Measurements from ENCODE around the gene B4GALT5. TPM values are rescaled to one million over a fixed set of nuclear protein-coding genes. Genes with fewer than 3 reads are reported as not detected.

The B4GALT5 gene
- polyA plus RNA-seq, 3 donors = 2.4 to 18.3 (median 2.7) TPM

- H3K4me3 Mint-ChIP-seq = no peak overlapping the region
- no peak for TF ChIP-seq CTCF (IDR thresholded peaks at IDR 0.05)
- H3K9me3 Mint-ChIP-seq = peaks cover 0 to 4% (median 0%) of the 10 kb centered on the region in 7 donors
- no peaks in the 10 kb centered on the region for H3K4me1 ChIP-seq (ENCODE audit: control insufficient read depth in 1 of 2, insufficient read depth in 2 of 2, low read length in 2 of 2)
- H2AFZ ChIP-seq (ENCODE audit: insufficient read depth, low read depth, low read length, poor library complexity, severe bottlenecking) = no peak overlapping the region
- H3K9ac ChIP-seq (ENCODE audit: insufficient read depth, low read length, poor library complexity, severe bottlenecking) = no peak overlapping the region
- intact Hi-C loops (cut with micrococcal nuclease) = no loop called here
- no peak overlapping the region for H3K27ac Mint-ChIP-seq
- DNase-seq = no peak
- H3K4me2 ChIP-seq (replicated peaks; ENCODE audit: extremely low read depth, low read length, poor library complexity, severe bottlenecking) = no peak overlapping the region
- peaks cover 0 to 10% (median 4%) of the 10 kb centered on the region in 3 donors for H3K27me3 Mint-ChIP-seq (ENCODE audit: low read depth in 3 of 3)
- no peaks in the 10 kb centered on the region for H3K36me3 ChIP-seq (replicated peaks in 1 of 2; ENCODE audit: control insufficient read depth in 1 of 2, insufficient read depth in 2 of 2, low read length in 2 of 2)
- no peaks in the 10 kb centered on the region for H3K36me3 Mint-ChIP-seq
- H4K20me1 ChIP-seq (ENCODE audit: insufficient read depth, low read length) = no peaks in the 10 kb centered on the region
- 95% methylated on average over 3 of the region's 9 CpGs for WGBS (ENCODE audit: insufficient coverage)
- H3K4me1 Mint-ChIP-seq = peaks cover 2% of the 10 kb centered on the region
- H3K27me3 ChIP-seq (ENCODE audit: control insufficient read depth in 2 of 2, insufficient read depth in 2 of 2, low read length in 2 of 2) = no peaks in the 10 kb centered on the region
- no peaks in the 10 kb centered on the region for H3K9me3 ChIP-seq (replicated peaks in 1 of 2; ENCODE audit: control insufficient read depth in 1 of 2, insufficient read depth in 1 of 2, low read length in 2 of 2)
- H3K4me3 ChIP-seq (replicated peaks in 1 of 3; ENCODE audit: low read depth in 2 of 3, low read length in 3 of 3) = no peak overlapping the region
- no peak overlapping the region for H3K27ac ChIP-seq (ENCODE audit: low read depth in 1 of 2, low read length in 2 of 2)
- H3K79me2 ChIP-seq (ENCODE audit: insufficient read depth, low read length) = no peaks in the 10 kb centered on the region
Observed at GRCh38 chr20:49602345-49603208, 111.1 kb downstream of the B4GALT5 start.

- Histone ChIP-seq H4K20me1 (ENCODE audit: insufficient read depth, low read length) (no peaks in the 10 kb centered on the region), H2AFZ (ENCODE audit: insufficient read depth, low read depth, low read length, poor library complexity, severe bottlenecking) (no peak overlapping the region), H3K4me3 (replicated peaks in 1 of 3; ENCODE audit: low read depth in 2 of 3, low read length in 3 of 3) (no peak overlapping the region), H3K36me3 (replicated peaks in 1 of 2; ENCODE audit: control insufficient read depth in 1 of 2, insufficient read depth in 2 of 2, low read length in 2 of 2) (no peaks in the 10 kb centered on the region), H3K27me3 (ENCODE audit: control insufficient read depth in 2 of 2, insufficient read depth in 2 of 2, low read length in 2 of 2) (no peaks in the 10 kb centered on the region), H3K9me3 (replicated peaks in 1 of 2; ENCODE audit: control insufficient read depth in 1 of 2, insufficient read depth in 1 of 2, low read length in 2 of 2) (no peaks in the 10 kb centered on the region), H3K4me1 (ENCODE audit: control insufficient read depth in 1 of 2, insufficient read depth in 2 of 2, low read length in 2 of 2) (peaks cover 0 to 1% of the 10 kb centered on the region in 2 donors), H3K79me2 (ENCODE audit: insufficient read depth, low read length) (no peaks in the 10 kb centered on the region), H3K27ac (ENCODE audit: low read depth in 1 of 2, low read length in 2 of 2) (no peak overlapping the region), H3K4me2 (replicated peaks; ENCODE audit: extremely low read depth, low read length, poor library complexity, severe bottlenecking) (no peak overlapping the region), H3K9ac (ENCODE audit: insufficient read depth, low read length, poor library complexity, severe bottlenecking) (no peak overlapping the region)
- H3K36me3 Mint-ChIP-seq = no peaks in the 10 kb centered on the region
- peak overlapping the region in 1 of 7 donors; percentile 76 for H3K27ac Mint-ChIP-seq
- H3K4me3 Mint-ChIP-seq = no peak overlapping the region
- peaks cover 4% of the 10 kb centered on the region for H3K4me1 Mint-ChIP-seq
- H3K9me3 Mint-ChIP-seq = peaks cover 0 to 4% (median 0%) of the 10 kb centered on the region in 7 donors
- WGBS (ENCODE audit: insufficient coverage) = 96% methylated on average over 4 of the region's 5 CpGs
- DNase-seq = no peak
- peaks cover 0 to 9% (median 4%) of the 10 kb centered on the region in 3 donors for H3K27me3 Mint-ChIP-seq (ENCODE audit: low read depth in 3 of 3)
- intact Hi-C loops (cut with micrococcal nuclease) = no loop called here
- no peak for TF ChIP-seq CTCF (IDR thresholded peaks at IDR 0.05)
Observed at GRCh38 chr20:49601153-49601924, 112.3 kb downstream of the B4GALT5 start.

Data from CD14-positive monocyte (primary cell).